Neural cell (in vitro differentiated cells): ENCODE measurements around the gene HLCS.

ENCODE experiments used
- CTCF ChIP-seq: fragments of 450-650 bp; IDR thresholded peaks from 2 replicates; pipeline ENCODE4 v1.5.1; 2014; ENCODE audit warnings: antibody characterized with exemption, mild to moderate bottlenecking, moderate library complexity; ENCODE audit not compliant: poor library complexity, severe bottlenecking
- EZH2 ChIP-seq: fragments of 200-600, 300-800 bp; shearing (Covaris generic), sonication (generic); IDR thresholded peaks from 2 replicates; pipeline ENCODE4 v1.6.1; 2014; ENCODE audit warnings: antibody characterized with exemption, low read length, borderline replicate concordance, mild to moderate bottlenecking; ENCODE audit not compliant: insufficient read depth, poor library complexity, severe bottlenecking
- TAF1 ChIP-seq: IDR thresholded peaks from 2 replicates; pipeline ENCODE4 v1.6.1; 2012; ENCODE audit warnings: low read depth

- TF ChIP-seq EZH2 = no peak
- TF ChIP-seq CTCF = no peak
- no peak for TF ChIP-seq TAF1
These were observed 64.1 kb downstream of the HLCS start for GRCh38 chr21:36902331-36902730.
